Mesenteric fat pad (tissue), 1 donor: ENCODE measurements around the gene CNOT6. TPM values are rescaled to one million over a fixed set of nuclear protein-coding genes. Genes with fewer than 3 reads are reported as not detected.
"Not testable (repeated sequence)": the region's sequence is repeated elsewhere in the genome, so short reads cannot be mapped to it uniquely, and the experiment has no call there.

Source experiments
- DNase-seq: peaks from one replicate; pipeline ENCODE4 v3.0.0-alpha.2; 2020; ENCODE audit warnings: low spot score
- total RNA-seq: library from RNA; stranded (reverse); fragmentation: NEBNext Ultra II Directional; extraction: Animal tissue kit (Norgen Biotek cat#: 25700); gene quantifications from one replicate; pipeline ENCODE4 v1.2.1, GENCODE V29; 2021
- donor health status: DM: yes; HTN: yes; CAD: no.

The CNOT6 gene
- total RNA-seq, 1 donor from 2014 or later, result 14.8 TPM

DNA sequence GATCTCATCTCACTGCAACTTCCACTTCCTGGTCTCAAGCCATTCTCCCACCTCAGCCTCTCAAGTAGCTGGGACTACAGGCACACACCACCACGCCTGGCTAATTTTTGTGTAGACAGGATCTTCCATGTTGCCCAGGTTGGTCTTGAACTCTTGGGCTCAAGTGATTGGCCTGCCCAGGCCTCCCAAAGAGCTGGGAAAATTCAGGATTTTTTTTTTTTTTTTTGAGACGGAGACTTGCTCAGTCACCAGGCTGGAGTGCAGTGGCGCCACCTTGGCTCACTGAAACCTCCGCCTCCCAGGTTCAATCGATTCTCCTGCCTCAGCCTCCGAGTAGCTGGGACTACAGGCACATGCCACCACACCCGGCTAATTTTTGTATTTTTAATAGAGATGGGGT is 21.8 kb downstream of the CNOT6 start:
- DNase-seq, result not testable (repeated sequence)

DNA sequence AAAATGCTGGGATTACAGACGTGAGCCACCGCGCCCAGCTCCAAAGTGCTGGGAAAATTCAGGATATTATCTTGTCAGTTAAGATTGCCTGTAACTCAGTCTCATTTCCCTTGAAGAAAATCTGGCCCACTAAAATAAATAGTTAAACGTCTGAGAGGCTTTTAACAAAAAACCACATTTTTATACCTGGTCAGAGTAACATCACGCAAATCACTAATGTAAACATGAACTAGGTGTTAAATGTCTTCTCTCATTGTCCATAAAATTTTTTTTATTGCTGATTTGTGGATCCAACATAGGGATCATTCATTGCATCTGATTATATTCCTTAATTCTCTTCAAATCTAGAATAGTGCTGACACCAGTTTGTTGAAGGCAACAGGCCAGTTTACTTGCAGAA is 22.3 kb downstream of the CNOT6 start:
- no peak for DNase-seq

- no peak for DNase-seq
Observed at GRCh38 chr5:180519098-180519497, 24.9 kb downstream of the CNOT6 start.

DNA sequence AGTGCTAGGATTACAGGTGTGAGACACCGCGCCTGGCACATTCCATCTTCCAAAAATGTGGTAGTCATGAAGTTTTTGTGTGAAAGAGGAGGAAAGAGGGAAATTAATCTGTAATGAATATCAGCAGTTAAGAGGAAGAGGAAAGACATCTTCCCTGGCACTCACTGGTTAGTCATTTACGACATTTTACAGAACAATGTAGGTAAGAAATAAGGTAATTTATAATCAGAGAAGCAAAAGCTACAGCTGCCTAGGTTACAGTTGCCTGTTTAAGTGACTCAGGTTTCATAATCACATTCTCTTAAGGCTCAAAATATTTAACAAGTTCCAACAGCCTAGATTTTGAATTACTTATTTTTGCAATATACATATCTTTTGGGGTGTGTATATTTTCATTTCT is 26.9 kb downstream of the CNOT6 start:
- no peak for DNase-seq

- no peak for DNase-seq
Observed at GRCh38 chr5:180521591-180521990, 27.4 kb downstream of the CNOT6 start.

DNA sequence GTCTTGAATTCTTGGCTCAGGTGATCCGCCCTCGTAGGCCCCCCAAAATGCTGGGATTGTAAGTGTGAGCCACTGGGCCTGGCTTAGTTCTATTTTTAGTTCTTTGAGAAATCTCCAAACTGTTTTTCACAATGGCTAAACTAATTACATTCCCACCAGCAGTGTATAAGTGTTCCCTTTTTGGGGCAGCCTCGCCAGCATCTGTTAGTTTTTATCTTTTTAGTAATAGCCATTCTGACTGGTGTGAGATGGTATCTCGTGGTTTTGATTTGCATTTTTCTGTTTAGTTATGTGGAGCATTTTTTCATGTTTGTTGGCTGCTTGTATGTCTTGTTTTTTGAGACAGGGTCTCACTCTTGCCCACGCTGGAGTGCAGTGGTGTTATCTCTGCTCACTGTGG is 28.2 kb downstream of the CNOT6 start:
- no peak for DNase-seq

- DNase-seq, result no peak
Observed at GRCh38 chr5:180523629-180524466, 29.7 kb downstream of the CNOT6 start.

- no peak for DNase-seq
Observed at GRCh38 chr5:180525399-180525798, 31.2 kb downstream of the CNOT6 start.

DNA sequence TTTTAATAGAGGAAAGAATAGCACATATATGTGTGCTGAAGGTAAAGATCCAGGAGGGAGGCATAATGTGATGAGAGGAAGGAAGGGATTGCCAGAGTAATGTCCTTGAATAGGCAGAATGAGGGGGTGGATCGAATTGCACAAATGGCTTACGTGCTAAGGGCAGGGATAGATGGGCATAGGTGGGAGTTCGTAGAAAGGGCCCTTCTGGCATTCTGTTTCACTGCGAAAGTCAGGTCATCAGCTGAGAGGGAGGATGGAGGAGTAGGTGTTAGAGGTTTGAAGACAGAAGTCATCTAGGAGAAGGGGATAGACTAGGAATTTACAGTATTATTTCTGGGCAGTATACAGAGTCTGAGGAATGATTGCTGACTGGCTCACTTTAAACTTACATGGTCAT is 32.1 kb downstream of the CNOT6 start:
- no peak for DNase-seq

- DNase-seq, result no peak
Observed at GRCh38 chr5:180527659-180528058, 33.5 kb downstream of the CNOT6 start.

- not testable (repeated sequence) for DNase-seq
Observed at GRCh38 chr5:180531036-180531585, 36.9 kb downstream of the CNOT6 start.

- DNase-seq, result no peak
Observed at GRCh38 chr5:180532268-180532667, 38.1 kb downstream of the CNOT6 start.

DNA sequence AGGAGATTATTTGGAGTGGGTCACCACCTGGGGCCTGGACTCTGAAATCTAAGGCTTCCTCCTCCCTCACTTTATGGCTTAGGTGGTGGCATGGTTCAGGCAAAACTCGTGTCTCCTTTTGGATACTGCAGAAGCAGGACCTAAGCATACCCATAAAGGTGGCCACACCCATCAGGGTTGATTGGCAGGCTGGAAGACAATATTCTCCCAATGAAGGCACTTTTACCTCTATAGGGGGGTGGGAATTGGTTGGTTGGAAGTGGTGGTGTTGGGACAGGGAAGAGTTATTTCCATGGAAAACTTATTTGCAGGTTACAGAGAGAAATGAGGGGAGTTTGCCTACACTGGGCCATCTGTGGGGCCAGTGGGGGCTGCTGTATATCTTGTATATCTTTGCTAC is 39.7 kb downstream of the CNOT6 start:
- no peak for DNase-seq

DNA sequence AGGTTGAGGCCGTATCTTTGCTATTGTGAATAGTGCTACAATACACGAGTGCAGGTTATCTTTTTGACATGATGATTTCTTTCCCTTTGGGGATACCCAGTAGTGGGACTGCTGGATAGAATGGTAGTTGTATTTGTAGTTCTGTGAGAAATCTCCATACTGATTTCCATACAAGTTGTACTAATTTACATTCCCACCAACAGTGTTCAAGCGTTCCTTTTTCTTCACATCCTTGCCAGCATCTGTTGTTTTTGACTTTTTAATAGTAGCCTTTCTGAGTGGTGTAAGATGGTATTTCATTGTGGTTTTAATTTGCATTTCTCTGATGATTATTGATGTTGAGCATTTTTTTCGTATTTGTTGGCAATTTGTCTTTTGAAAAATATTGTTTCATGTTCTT is 41.4 kb downstream of the CNOT6 start:
- no peak for DNase-seq

DNA sequence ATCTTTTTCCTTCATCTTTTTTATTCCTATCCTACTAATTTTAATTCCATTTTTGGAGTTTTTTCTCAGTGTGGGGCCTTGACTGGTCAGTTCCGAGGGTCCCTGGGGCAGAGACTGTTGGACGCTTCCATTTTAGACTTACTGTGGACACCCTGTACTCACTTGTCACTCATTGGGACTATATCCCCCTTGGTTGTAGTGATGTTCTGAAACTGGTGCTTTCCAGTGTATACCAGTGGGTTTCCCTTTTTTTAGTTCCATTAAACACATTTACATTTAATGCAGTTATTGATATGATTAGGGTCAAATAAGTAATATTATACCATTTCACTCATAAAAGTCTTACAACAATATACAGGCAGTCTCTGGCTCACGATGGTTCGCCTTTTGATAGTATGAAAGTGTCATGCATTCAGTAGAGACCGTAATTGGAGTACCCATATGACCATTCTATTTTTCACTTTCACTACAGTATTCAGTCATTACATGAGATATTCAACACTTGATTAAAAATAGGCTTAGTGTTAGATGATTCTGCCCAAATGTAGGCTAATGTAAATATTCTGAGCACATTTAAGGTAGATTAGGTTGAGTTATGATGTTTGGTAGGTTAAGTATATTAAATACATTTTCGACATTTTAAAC is 46.0 kb downstream of the CNOT6 start:
- no peak for DNase-seq

DNA sequence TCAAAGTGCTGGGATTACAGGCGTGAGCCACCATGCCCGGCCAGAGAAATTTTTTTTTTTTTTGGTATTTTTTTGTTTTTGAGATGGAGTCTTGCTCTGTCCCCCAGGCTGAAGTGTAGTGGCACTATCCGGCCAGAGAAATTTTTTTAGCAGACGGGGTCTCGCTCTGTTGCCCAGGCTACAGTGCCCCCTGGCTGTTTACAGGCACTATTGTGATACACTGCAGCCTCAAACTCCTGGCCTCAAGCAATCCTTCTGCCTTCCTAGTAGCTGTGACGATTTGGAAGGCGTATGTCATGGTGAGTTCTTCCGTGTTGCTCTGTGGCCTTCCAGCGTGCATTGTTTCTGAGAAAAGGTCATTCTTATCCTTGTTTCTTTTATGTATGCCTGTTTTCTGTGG is 47.5 kb downstream of the CNOT6 start:
- no peak for DNase-seq

- DNase-seq, result no peak
Observed at GRCh38 chr5:180545248-180545647, 51.1 kb downstream of the CNOT6 start.

- DNase-seq, result no peak
Observed at GRCh38 chr5:180548563-180548962, 54.4 kb downstream of the CNOT6 start.

DNA sequence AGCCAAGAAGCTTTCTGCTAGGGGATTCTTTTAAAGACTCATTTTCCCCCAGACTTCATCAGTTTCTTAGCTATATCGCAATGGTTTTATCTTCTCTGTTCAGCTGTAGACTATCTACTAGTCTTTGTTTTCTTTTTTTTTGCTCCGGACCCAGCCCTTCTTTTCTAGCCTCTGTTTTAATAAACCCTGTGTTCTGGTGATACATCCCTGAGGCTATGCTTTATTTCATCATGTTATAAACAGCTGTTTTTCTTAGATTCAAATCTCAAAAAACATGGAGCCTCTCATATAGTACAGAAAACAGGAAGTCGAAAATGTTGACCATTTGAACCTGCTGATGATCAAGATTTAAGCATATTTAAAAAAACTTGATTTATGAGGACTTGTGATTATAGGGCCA is 59.4 kb downstream of the CNOT6 start:
- no peak for DNase-seq

- no peak for DNase-seq
Observed at GRCh38 chr5:180555168-180555921, 61.2 kb downstream of the CNOT6 start.

DNA sequence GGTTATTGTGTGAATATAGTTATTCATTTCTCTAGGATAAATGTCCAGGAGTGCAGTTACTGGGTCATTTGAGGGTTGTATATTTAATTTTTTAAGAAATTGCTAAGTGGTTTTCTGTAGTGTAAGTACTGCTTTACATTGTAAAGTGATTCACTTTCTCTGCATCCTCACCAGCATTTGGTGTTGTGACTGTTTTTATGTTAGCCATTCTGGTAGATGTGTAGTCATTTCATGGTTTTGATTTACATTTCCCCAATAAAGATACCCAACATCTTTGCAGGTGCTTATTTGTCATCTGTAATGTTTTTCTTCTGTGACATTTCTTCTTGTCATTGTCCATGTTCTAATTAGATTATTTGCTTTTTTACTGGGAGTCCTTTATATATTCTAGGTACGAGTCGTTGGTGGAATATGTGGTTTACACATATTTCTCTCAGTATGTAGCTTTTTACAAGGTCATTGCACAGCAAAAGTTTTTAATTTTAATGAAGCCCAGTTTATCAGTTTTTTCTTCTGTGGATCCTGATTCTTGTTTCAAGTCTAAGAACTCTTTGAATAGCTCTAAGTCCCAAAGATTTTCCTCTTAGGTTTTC is 63.1 kb downstream of the CNOT6 start:
- no peak for DNase-seq
